ENCODE results near the gene CDKN2A.

DNA sequence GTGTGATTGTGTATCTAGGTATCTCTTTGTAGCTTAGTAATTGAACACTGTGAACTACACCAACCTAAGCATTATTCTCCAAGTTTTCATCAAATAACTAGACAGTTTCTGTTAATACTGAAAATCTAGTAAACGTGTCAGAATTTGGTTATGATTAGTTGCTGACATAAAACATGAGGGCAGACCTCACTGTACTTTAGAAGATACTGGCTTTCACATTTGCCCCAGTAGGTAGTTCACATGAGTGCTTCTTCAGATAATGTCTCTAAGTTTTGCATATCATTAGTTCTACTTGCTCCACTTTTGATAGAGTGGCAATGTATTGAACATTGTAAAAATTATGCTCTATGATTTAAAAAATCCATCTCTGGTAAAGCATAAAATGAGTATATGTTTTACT is 7.8 kb upstream of the CDKN2A start:
- no peak for TF ChIP-seq CREM (IDR thresholded peaks at IDR 0.05; ENCODE audit: low read depth)
- TF ChIP-seq NFYB (IDR thresholded peaks at IDR 0.05; ENCODE audit: extremely low read depth, insufficient read length), result no peak
- no peak for TF ChIP-seq TCFL5 (CRISPR knock-in tag; conservative IDR thresholded peaks at IDR 0.05)
- TF ChIP-seq POLR2AphosphoS5 (IDR thresholded peaks at IDR 0.05; ENCODE audit: control insufficient read depth, insufficient read depth, low read depth, low read length), result no peak

Measured in K562 (cell line).